Measurements from ENCODE around the gene MRPS18B. TPM values are rescaled to one million over a fixed set of nuclear protein-coding genes. Genes with fewer than 3 reads are reported as not detected.

The MRPS18B gene
- total and polyA plus RNA-seq, 2 of the 13 experiments (the other 11 are each of a cell fraction or from before 2014, with no cell fraction given) = 125 to 131 TPM

- peak; percentile 28 for TF ChIP-seq GATAD2A (CRISPR knock-in tag; IDR thresholded peaks at IDR 0.05)
- no peak; the same call in 1 of the 2 replicates for TF ChIP-seq ZNF782 (CRISPR knock-in tag; IDR thresholded peaks at IDR 0.05; ENCODE audit: borderline replicate concordance)
- TF ChIP-seq ZNF451 (CRISPR knock-in tag; IDR thresholded peaks at IDR 0.05) = no peak
- TF ChIP-seq PPARG (CRISPR knock-in tag; conservative IDR thresholded peaks at IDR 0.05) = no peak
- peak in 1 of 2 experiments; percentile 65; a peak in 1 of 4 replicates for TF ChIP-seq REST (IDR thresholded peaks at IDR 0.05; ENCODE audit: borderline replicate concordance in 1 of 2, low read depth in 1 of 2, low read length in 2 of 2)
- TF ChIP-seq ZNF354B (CRISPR knock-in tag; IDR thresholded peaks at IDR 0.05) = no peak
- no peak for TF ChIP-seq LRRFIP1 (CRISPR knock-in tag; conservative IDR thresholded peaks at IDR 0.05)
- no peak for TF ChIP-seq DDIT3 (CRISPR knock-in tag; IDR thresholded peaks at IDR 0.05)
- TF ChIP-seq ZNF382 (CRISPR knock-in tag; IDR thresholded peaks at IDR 0.05; ENCODE audit: borderline replicate concordance) = no peak
- TF ChIP-seq PRMT3 (CRISPR knock-in tag; IDR thresholded peaks at IDR 0.05; ENCODE audit: borderline replicate concordance, low read depth) = no peak
- TF ChIP-seq ARID5B (CRISPR knock-in tag; IDR thresholded peaks at IDR 0.05) = no peak
- TF ChIP-seq ZNF703 (CRISPR knock-in tag; IDR thresholded peaks at IDR 0.05; ENCODE audit: borderline replicate concordance) = no peak
- TF ChIP-seq TARDBP (CRISPR knock-in tag; IDR thresholded peaks at IDR 0.05) = 0 out of 2 replicates have a peak, but pooled peaks have one; percentile 49
- TF ChIP-seq ZNF691 (CRISPR knock-in tag; IDR thresholded peaks at IDR 0.05; ENCODE audit: borderline replicate concordance, low read depth) = peak; percentile 28; the same call in 1 of the 2 replicates
- TF ChIP-seq RXRB (CRISPR knock-in tag; IDR thresholded peaks at IDR 0.05; ENCODE audit: borderline replicate concordance) = peak; percentile 19; the same call in 1 of the 2 replicates
Observed at GRCh38 chr6:30617565-30618269, at the start of gene MRPS18B (continued).

All from HepG2 (cell line).